GM12878 (cell line): Measurements from ENCODE around the gene IFNAR1. TPM values are rescaled to one million over a fixed set of nuclear protein-coding genes. Genes with fewer than 3 reads are reported as not detected.

ENCODE experiments used
- ATF7 ChIP-seq: fragments of 450-650 bp; IDR thresholded peaks from 2 replicates; pipeline ENCODE4 v1.6.1; 2016; ENCODE audit warnings: low read depth, mild to moderate bottlenecking
- CHD4 ChIP-seq: fragments of 200-600 bp; sonication (generic); IDR thresholded peaks from 2 replicates; pipeline ENCODE4 v1.6.1; 2016; ENCODE audit warnings: mild to moderate bottlenecking
- EP300 ChIP-seq, 2 experiments: fragments of 150-350 bp in 1 of 2; IDR thresholded peaks; 2 replicates each; pipeline ENCODE4 v1.6.1; 2011 to 2012; ENCODE audit warnings: low read depth in 2 of 2, low read length in 2 of 2, borderline replicate concordance in 1 of 2, improper control_type of control experiment in 1 of 2, inconsistent platforms in 1 of 2; ENCODE audit not compliant: control insufficient read depth in 1 of 2
- ESRRA ChIP-seq: IDR thresholded peaks from 2 replicates; pipeline ENCODE4 v1.6.1; 2012; ENCODE audit warnings: mild to moderate bottlenecking, low read length, improper control_type of control experiment
- FOXK2 ChIP-seq: fragments of 450-650 bp; IDR thresholded peaks from 2 replicates; pipeline ENCODE4 v1.6.1; 2017; ENCODE audit warnings: mild to moderate bottlenecking, moderate library complexity
- FOXM1 ChIP-seq: IDR thresholded peaks from 2 replicates; pipeline ENCODE4 v1.6.1; 2012; ENCODE audit warnings: low read depth, mild to moderate bottlenecking, inconsistent platforms, low read length, moderate library complexity
- HCFC1 ChIP-seq: fragments of 150-350 bp; IDR thresholded peaks from 2 replicates; pipeline ENCODE4 v1.6.1; 2014; ENCODE audit warnings: low read length
- HDGF ChIP-seq: fragments of 450-650 bp; IDR thresholded peaks from 2 replicates; pipeline ENCODE4 v1.6.1; 2016; ENCODE audit warnings: antibody characterized with exemption
- IKZF1 ChIP-seq: fragments of 450-650 bp; conservative IDR thresholded peaks from 2 replicates; pipeline ENCODE4 v1.6.1; 2017; ENCODE audit warnings: antibody characterized with exemption, mild to moderate bottlenecking
- JUND ChIP-seq: IDR thresholded peaks from 2 replicates; pipeline ENCODE4 v1.6.1; 2012; ENCODE audit warnings: low read depth, mild to moderate bottlenecking, low read length, improper control_type of control experiment, moderate library complexity
- POLR2A ChIP-seq: IDR thresholded peaks from 2 replicates; pipeline ENCODE4 v1.6.1; 2011; ENCODE audit warnings: low read depth, mild to moderate bottlenecking, low read length
- POLR2AphosphoS5 ChIP-seq: IDR thresholded peaks from 2 replicates; pipeline ENCODE4 v1.6.1; 2011; ENCODE audit warnings: mild to moderate bottlenecking, low read length, inconsistent platforms
- RCOR1 ChIP-seq: conservative IDR thresholded peaks from 2 replicates; pipeline ENCODE4 v1.6.1; 2012; ENCODE audit warnings: low read depth, low read length, improper control_type of control experiment
- RELA ChIP-seq: fragments of 450-650 bp; IDR thresholded peaks from 2 replicates; pipeline ENCODE4 v1.8.0; 2014; ENCODE audit warnings: borderline replicate concordance; ENCODE audit not compliant: partially characterized antibody
- RUNX3 ChIP-seq: IDR thresholded peaks from 2 replicates; pipeline ENCODE4 v1.6.1; 2012; ENCODE audit warnings: low read length, inconsistent platforms
- SP1 ChIP-seq: IDR thresholded peaks from one replicate; pipeline ENCODE4 v1.6.1; 2011; ENCODE audit warnings: low read depth, low read length
- STAT1 ChIP-seq: fragments of 450-650 bp; conservative IDR thresholded peaks from 2 replicates; pipeline ENCODE4 v1.6.1; 2014; ENCODE audit warnings: antibody characterized with exemption, mild to moderate bottlenecking
- STAT3 ChIP-seq: IDR thresholded peaks from 2 replicates; pipeline ENCODE4 v1.6.1; 2011; ENCODE audit warnings: low read depth, low read length, improper control_type of control experiment
- SUZ12 ChIP-seq: fragments of 200-600 bp; sonication (generic); IDR thresholded peaks from one replicate; pipeline ENCODE4 v1.6.1; 2018; ENCODE audit warnings: antibody characterized with exemption, mild to moderate bottlenecking; ENCODE audit not compliant: unreplicated experiment
- TARDBP ChIP-seq: IDR thresholded peaks from 2 replicates; pipeline ENCODE4 v1.6.1; 2016; ENCODE audit warnings: borderline replicate concordance
- ZBED1 ChIP-seq: IDR thresholded peaks from 2 replicates; pipeline ENCODE4 v1.6.1; 2016; ENCODE audit warnings: borderline replicate concordance
- ZNF622 ChIP-seq: fragments of 450-650 bp; IDR thresholded peaks from 2 replicates; pipeline ENCODE4 v1.6.1; 2017; ENCODE audit warnings: mild to moderate bottlenecking, inconsistent platforms
- polyA plus RNA-seq, 11 experiments: library from polyadenylated mRNA; depleted of rRNA in 4 of 11; unstranded in 6 of 11; stranded (reverse) in 5 of 11; fragments of >200 nt; fragmentation: Nextera tagmentation in 4 of 11; fragmentation: Illumina TruSeq in 1 of 11; extraction: Ambion mirVana in 4 of 11; extraction: Trizol in 1 of 11; gene quantifications; 1 replicate in 1 of 11; 2 replicates in 10 of 11; pipeline versions ENCODE4 v1.2.1 to v1.2.3, GENCODE V29; 2011 to 2016; ENCODE audit warnings: inconsistent platforms in 2 of 11, missing spikeins in 2 of 11, low read depth in 1 of 11
- total RNA-seq, 4 experiments: library from RNA; depleted of rRNA in 3 of 4; stranded (reverse); fragments of >200 nt in 3 of 4; fragmentation: Illumina TruSeq in 1 of 4; extraction: Trizol in 1 of 4; gene quantifications; 2 replicates each; pipeline versions ENCODE4 v1.2.1 to v1.2.3, GENCODE V29; 2013 to 2021
- TF ChIP-seq, protein P1 (sequence below): fragments of 450-650 bp; IDR thresholded peaks from 2 replicates; pipeline ENCODE4 v1.6.1; 2017; ENCODE audit warnings: mild to moderate bottlenecking, moderate library complexity
- TF ChIP-seq, protein P2 (sequence below): fragments of 150-350 bp; IDR thresholded peaks from 2 replicates; pipeline ENCODE4 v1.6.1; 2014; ENCODE audit warnings: mild to moderate bottlenecking, low read depth, low read length
- TF ChIP-seq, protein P3 (sequence below): IDR thresholded peaks from 2 replicates; pipeline ENCODE4 v1.6.1; 2012; ENCODE audit warnings: low read depth, low read length, improper control_type of control experiment
- TF ChIP-seq, protein P4 (sequence below): fragments of 450-650 bp; IDR thresholded peaks from 2 replicates; pipeline ENCODE4 v1.6.1; 2017; ENCODE audit warnings: low read depth, mild to moderate bottlenecking, moderate library complexity

IFNAR1 gene
- total and polyA plus RNA-seq, 10 of the 15 experiments (the other 5 are each of a cell fraction or from before 2014, with no cell fraction given), result 12.0 to 62.4 (median 24.6) TPM

DNA sequence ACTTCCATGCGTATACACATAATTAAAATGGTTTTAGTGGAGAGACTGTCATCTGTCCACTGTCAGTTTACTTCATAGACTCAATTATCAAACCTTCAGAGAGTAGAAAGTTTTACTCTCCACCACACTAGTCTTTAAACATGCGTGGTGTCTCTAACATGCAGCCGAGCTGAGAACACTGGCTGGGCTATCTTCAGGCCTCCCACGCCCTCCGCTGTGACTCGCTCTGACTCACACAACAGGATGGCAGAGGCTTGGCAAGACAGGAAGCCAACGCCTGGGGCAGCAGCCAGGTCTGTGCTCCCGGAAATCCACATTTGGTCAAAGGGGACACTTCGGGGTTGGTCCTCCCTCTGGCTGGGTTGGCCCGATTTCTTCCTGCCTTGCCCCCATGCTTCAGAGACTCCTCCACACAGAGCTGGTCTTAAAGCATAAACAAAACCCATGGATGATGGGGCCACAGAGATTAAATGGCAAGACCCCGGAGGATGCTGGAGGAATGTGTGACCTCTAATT is 55.8 kb downstream of the IFNAR1 start (continued):
- TF ChIP-seq JUND (no peak), EP300 (IDR thresholded peaks at IDR 0.05; ENCODE audit: borderline replicate concordance in 1 of 2, control insufficient read depth in 1 of 2, low read depth in 2 of 2, low read length in 2 of 2) (peak; percentile 30 to 48; a peak in 2 of 4 replicates), CHD4 (no peak), RCOR1 (no peak), TARDBP (no peak), POLR2AphosphoS5 (peak; percentile 78), RELA (no peak), IKZF1 (peak; percentile 69), ZNF622 (no peak), HDGF (no peak), SP1 (peak; percentile 45), FOXK2 (no peak), POLR2A (peak; percentile 69; the same call in 1 of the 2 replicates), FOXM1 (peak; percentile 45; the same call in 1 of the 2 replicates), RUNX3 (no peak), STAT3 (no peak), ATF7 (peak; percentile 61; the same call in 1 of the 2 replicates), HCFC1 (no peak), ESRRA (no peak), STAT1 (no peak), SUZ12 (no peak), ZBED1 (no peak)
- TF ChIP-seq, protein P1, sequence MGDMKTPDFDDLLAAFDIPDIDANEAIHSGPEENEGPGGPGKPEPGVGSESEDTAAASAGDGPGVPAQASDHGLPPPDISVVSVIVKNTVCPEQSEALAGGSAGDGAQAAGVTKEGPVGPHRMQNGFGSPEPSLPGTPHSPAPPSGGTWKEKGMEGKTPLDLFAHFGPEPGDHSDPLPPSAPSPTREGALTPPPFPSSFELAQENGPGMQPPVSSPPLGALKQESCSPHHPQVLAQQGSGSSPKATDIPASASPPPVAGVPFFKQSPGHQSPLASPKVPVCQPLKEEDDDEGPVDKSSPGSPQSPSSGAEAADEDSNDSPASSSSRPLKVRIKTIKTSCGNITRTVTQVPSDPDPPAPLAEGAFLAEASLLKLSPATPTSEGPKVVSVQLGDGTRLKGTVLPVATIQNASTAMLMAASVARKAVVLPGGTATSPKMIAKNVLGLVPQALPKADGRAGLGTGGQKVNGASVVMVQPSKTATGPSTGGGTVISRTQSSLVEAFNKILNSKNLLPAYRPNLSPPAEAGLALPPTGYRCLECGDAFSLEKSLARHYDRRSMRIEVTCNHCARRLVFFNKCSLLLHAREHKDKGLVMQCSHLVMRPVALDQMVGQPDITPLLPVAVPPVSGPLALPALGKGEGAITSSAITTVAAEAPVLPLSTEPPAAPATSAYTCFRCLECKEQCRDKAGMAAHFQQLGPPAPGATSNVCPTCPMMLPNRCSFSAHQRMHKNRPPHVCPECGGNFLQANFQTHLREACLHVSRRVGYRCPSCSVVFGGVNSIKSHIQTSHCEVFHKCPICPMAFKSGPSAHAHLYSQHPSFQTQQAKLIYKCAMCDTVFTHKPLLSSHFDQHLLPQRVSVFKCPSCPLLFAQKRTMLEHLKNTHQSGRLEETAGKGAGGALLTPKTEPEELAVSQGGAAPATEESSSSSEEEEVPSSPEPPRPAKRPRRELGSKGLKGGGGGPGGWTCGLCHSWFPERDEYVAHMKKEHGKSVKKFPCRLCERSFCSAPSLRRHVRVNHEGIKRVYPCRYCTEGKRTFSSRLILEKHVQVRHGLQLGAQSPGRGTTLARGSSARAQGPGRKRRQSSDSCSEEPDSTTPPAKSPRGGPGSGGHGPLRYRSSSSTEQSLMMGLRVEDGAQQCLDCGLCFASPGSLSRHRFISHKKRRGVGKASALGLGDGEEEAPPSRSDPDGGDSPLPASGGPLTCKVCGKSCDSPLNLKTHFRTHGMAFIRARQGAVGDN, result peak; percentile 97
- TF ChIP-seq, protein P2, sequence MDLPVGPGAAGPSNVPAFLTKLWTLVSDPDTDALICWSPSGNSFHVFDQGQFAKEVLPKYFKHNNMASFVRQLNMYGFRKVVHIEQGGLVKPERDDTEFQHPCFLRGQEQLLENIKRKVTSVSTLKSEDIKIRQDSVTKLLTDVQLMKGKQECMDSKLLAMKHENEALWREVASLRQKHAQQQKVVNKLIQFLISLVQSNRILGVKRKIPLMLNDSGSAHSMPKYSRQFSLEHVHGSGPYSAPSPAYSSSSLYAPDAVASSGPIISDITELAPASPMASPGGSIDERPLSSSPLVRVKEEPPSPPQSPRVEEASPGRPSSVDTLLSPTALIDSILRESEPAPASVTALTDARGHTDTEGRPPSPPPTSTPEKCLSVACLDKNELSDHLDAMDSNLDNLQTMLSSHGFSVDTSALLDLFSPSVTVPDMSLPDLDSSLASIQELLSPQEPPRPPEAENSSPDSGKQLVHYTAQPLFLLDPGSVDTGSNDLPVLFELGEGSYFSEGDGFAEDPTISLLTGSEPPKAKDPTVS, result no peak
- TF ChIP-seq, protein P3, sequence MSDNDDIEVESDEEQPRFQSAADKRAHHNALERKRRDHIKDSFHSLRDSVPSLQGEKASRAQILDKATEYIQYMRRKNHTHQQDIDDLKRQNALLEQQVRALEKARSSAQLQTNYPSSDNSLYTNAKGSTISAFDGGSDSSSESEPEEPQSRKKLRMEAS, result 0 out of 2 replicates have a peak, but pooled peaks have one; percentile 31
- TF ChIP-seq, protein P4, sequence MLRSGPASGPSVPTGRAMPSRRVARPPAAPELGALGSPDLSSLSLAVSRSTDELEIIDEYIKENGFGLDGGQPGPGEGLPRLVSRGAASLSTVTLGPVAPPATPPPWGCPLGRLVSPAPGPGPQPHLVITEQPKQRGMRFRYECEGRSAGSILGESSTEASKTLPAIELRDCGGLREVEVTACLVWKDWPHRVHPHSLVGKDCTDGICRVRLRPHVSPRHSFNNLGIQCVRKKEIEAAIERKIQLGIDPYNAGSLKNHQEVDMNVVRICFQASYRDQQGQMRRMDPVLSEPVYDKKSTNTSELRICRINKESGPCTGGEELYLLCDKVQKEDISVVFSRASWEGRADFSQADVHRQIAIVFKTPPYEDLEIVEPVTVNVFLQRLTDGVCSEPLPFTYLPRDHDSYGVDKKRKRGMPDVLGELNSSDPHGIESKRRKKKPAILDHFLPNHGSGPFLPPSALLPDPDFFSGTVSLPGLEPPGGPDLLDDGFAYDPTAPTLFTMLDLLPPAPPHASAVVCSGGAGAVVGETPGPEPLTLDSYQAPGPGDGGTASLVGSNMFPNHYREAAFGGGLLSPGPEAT, result no peak
